ENCODE data around the gene CAMK2A. TPM values are rescaled to one million over a fixed set of nuclear protein-coding genes. Genes with fewer than 3 reads are reported as not detected.
A peak's percentile ranks its signal among the peaks of the same experiment; 100 is the strongest.

The CAMK2A gene
- total and polyA plus RNA-seq, 3 donors from 2014 or later: 0.24 to 0.70 (median 0.25) TPM

- Histone ChIP-seq H3K27me3 (no peaks in the 10 kb centered on the region), H3K36me3 (ENCODE audit: low read depth, missing control alignments) (no peaks in the 10 kb centered on the region), H3K27ac (no peak overlapping the region), H3K4me3 (no peak overlapping the region), H3K9me3 (no peaks in the 10 kb centered on the region), H3K4me1 (peaks cover 32% of the 10 kb centered on the region)
- intact Hi-C loops (cut with DNase I; ENCODE audit: low total_unique reads): no loop called here
- WGBS, 2 donors: 91 to 92% methylated on average over 8 to 9 of the region's 12 CpGs
- TF ChIP-seq POLR2A (IDR thresholded peaks at IDR 0.05): no peak
- TF ChIP-seq, protein P1, sequence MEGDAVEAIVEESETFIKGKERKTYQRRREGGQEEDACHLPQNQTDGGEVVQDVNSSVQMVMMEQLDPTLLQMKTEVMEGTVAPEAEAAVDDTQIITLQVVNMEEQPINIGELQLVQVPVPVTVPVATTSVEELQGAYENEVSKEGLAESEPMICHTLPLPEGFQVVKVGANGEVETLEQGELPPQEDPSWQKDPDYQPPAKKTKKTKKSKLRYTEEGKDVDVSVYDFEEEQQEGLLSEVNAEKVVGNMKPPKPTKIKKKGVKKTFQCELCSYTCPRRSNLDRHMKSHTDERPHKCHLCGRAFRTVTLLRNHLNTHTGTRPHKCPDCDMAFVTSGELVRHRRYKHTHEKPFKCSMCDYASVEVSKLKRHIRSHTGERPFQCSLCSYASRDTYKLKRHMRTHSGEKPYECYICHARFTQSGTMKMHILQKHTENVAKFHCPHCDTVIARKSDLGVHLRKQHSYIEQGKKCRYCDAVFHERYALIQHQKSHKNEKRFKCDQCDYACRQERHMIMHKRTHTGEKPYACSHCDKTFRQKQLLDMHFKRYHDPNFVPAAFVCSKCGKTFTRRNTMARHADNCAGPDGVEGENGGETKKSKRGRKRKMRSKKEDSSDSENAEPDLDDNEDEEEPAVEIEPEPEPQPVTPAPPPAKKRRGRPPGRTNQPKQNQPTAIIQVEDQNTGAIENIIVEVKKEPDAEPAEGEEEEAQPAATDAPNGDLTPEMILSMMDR (IDR thresholded peaks at IDR 0.05): no peak
- no peak for DNase-seq
Measured at GRCh38 chr5:150183436-150183835, 106.1 kb downstream of the CAMK2A start.

- Histone ChIP-seq H3K4me1 (peaks cover 36% of the 10 kb centered on the region), H3K9me3 (no peaks in the 10 kb centered on the region), H3K36me3 (ENCODE audit: low read depth, missing control alignments) (no peaks in the 10 kb centered on the region), H3K27ac (no peak overlapping the region), H3K27me3 (no peaks in the 10 kb centered on the region), H3K4me3 (no peak overlapping the region)
- intact Hi-C loops (cut with DNase I; ENCODE audit: low total_unique reads): no loop called here
- TF ChIP-seq, protein P1 (IDR thresholded peaks at IDR 0.05): no peak
- no peak for TF ChIP-seq POLR2A (IDR thresholded peaks at IDR 0.05)
- no peak for DNase-seq
- WGBS, 2 donors: 91 to 95% methylated on average over 10 of the region's 10 CpGs
Measured at GRCh38 chr5:150182774-150183173, 106.8 kb downstream of the CAMK2A start.

DNA sequence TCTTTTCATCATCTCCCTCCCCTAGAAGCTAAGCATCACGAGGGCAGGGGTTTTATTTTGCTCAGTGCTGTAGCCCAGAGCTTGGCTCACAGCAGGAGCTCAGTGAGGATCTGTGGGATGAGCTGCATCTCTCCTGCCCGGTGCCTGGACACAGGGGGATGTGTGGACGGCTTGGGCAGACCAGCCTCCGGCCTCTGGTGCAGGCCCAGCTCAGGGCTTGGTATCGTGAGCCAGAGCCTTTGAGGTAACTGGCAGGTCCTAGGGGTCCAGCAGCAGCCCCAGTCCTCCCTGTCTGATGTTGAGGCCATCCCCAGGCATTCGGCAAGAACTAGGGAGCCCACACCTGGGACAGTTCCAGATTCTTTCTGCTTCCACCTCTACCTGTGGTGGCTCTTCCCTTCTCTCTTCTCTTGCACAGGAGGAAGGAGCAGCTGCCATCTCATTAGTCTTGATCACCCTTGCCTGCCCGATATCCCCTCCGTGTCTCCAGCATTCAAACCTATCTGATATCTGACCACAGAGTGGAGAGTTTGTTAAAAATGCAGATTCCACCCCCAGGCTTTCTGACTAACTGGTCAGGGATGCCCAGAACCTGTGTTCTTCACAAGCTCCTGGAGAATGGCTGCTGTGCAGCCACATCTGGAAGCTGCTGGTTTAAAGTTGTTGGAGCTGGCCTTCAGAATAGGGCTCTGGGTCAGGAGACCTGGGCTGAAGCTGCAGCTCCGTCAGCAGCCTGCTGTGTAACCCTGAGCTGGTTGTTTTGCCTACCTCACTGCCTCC lies 107.6 kb downstream of the CAMK2A start:
- TF ChIP-seq, protein P1 (IDR thresholded peaks at IDR 0.05): no peak
- no peak for TF ChIP-seq POLR2A (IDR thresholded peaks at IDR 0.05)
- H3K27me3 ChIP-seq: no peaks in the 10 kb centered on the region
- no peak overlapping the region for H3K4me3 ChIP-seq
- no peaks in the 10 kb centered on the region for H3K36me3 ChIP-seq (ENCODE audit: low read depth, missing control alignments)
- peaks cover 44% of the 10 kb centered on the region for H3K4me1 ChIP-seq
- no peaks in the 10 kb centered on the region for H3K9me3 ChIP-seq
- 74 to 89% methylated on average over 8 to 9 of the region's 9 CpGs for WGBS, 2 donors
- H3K27ac ChIP-seq: peak overlapping the region in 1 of 2 donors; percentile 71
- DNase-seq: no peak
- intact Hi-C loops (cut with DNase I; ENCODE audit: low total_unique reads): no loop called here

DNA sequence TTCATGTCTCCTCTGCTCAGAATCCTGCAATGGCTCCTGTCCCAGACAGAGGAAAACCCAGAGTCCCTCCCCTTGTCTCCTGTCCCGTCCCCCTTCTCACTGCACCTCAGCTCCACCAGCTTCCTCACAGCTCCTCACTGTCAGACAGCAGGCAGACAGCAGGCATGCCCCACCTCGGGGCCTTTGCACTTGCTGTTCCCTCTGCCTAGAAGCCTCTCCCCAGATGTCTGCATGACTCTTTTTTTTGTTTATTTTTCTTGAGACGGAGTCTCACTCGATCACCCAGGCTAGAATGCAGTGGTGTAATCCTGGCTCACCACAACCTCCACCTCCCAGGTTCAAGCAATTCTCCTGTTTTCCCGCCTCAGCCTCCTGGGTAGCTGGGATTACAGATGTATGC lies 108.5 kb downstream of the CAMK2A start:
- WGBS, 2 donors: 57 to 64% methylated on average over 5 of the region's 5 CpGs
- TF ChIP-seq POLR2A (IDR thresholded peaks at IDR 0.05): no peak
- TF ChIP-seq, protein P1 (IDR thresholded peaks at IDR 0.05): no peak
- H3K9me3 ChIP-seq: no peaks in the 10 kb centered on the region
- H3K36me3 ChIP-seq (ENCODE audit: low read depth, missing control alignments): no peaks in the 10 kb centered on the region
- intact Hi-C loops (cut with DNase I; ENCODE audit: low total_unique reads): no loop called here
- H3K27ac ChIP-seq: peak overlapping the region in 1 of 2 donors; percentile 71
- no peak for DNase-seq
- no peaks in the 10 kb centered on the region for H3K27me3 ChIP-seq
- H3K4me3 ChIP-seq: no peak overlapping the region
- H3K4me1 ChIP-seq: peaks cover 52% of the 10 kb centered on the region

Data from testis (tissue), 3 donors.